H1 (cell line): ENCODE results near the gene TAF12. TPM values are rescaled to one million over a fixed set of nuclear protein-coding genes. Genes with fewer than 3 reads are reported as not detected.

Experiments used
- CTCF ChIA-PET: fragments of 300-600 bp; sonication (Branson Sonifier 250); formaldehyde crosslinking; loops from one replicate; lab custom pipeline; 2021; ENCODE audit not compliant: partially characterized antibody; lab: Charles Lee
- POLR2A ChIA-PET: fragments of 300-600 bp; sonication (Branson Sonifier 250); formaldehyde crosslinking; loops from one replicate; lab custom pipeline; 2021; ENCODE audit warnings: inconsistent platforms; ENCODE audit not compliant: partially characterized antibody; lab: Charles Lee
- DNase-seq, 2 experiments: peaks; one replicate each; pipeline versions ENCODE4 v3.0.0 to v3.0.0-alpha.2; 2010 to 2022; ENCODE audit warnings: low spot score in 2 of 2, low read depth in 1 of 2, mixed read lengths in 1 of 2
- FAIRE-seq: peaks from 2 replicates; lab custom pipeline; 2011; peaks lifted over from hg19 to GRCh38; lab: Jason Lieb, UNC
- H2AFZ ChIP-seq: 2 replicates; pipeline ENCODE4 v1.8.1; 2012; ENCODE audit warnings: low read length, inconsistent platforms
- H2AK5ac ChIP-seq: 2 replicates; pipeline ENCODE4 v1.6.1; 2013; ENCODE audit warnings: low read depth, low read length
- H2BK120ac ChIP-seq: replicated peaks from 2 replicates; pipeline ENCODE3; 2013; ENCODE audit warnings: low read depth, low read length, inconsistent platforms
- H2BK12ac ChIP-seq: 2 replicates; pipeline ENCODE4 v1.6.1; 2013; ENCODE audit warnings: low read depth, low read length
- H2BK15ac ChIP-seq: 2 replicates; pipeline ENCODE4 v1.6.1; 2013; ENCODE audit warnings: low read length
- H2BK20ac ChIP-seq: 2 replicates; pipeline ENCODE4 v1.6.1; 2013; ENCODE audit warnings: low read length
- H2BK5ac ChIP-seq: 2 replicates; pipeline ENCODE4 v1.6.1; 2013; ENCODE audit warnings: low read depth, low read length
- H3K14ac ChIP-seq: 2 replicates; pipeline ENCODE4 v1.6.1; 2013; ENCODE audit warnings: inconsistent platforms; ENCODE audit not compliant: insufficient read length
- H3K18ac ChIP-seq: 2 replicates; pipeline ENCODE4 v1.6.1; 2013; ENCODE audit warnings: low read length; ENCODE audit errors: extremely low read depth
- H3K23ac ChIP-seq: 2 replicates; pipeline ENCODE4 v1.6.1; 2013; ENCODE audit warnings: inconsistent platforms; ENCODE audit not compliant: insufficient read length
- H3K23me2 ChIP-seq: 2 replicates; pipeline ENCODE4 v1.6.1; 2013; ENCODE audit warnings: low read depth, low read length
- H3K27ac ChIP-seq: 2 replicates; pipeline ENCODE4 v1.6.1; 2011; ENCODE audit warnings: low read depth, low read length, inconsistent platforms
- H3K27me3 ChIP-seq, 4 experiments: replicated peaks in 1 of 4; 1 replicate in 1 of 4; 2 replicates in 3 of 4; pipeline versions ENCODE4 v1.6.1 to v1.8.1; 2011 to 2013; ENCODE audit warnings: low read length in 3 of 4, mild to moderate bottlenecking in 3 of 4, inconsistent platforms in 2 of 4, mixed read lengths in 2 of 4, moderate library complexity in 1 of 4; ENCODE audit not compliant: control insufficient read depth in 3 of 4, insufficient read depth in 3 of 4; ENCODE audit errors: extremely low read depth in 1 of 4
- H3K36me3 ChIP-seq, 4 experiments: 2 replicates each; pipeline versions ENCODE4 v1.6.1 to v1.8.1; 2011 to 2013; ENCODE audit warnings: mild to moderate bottlenecking in 4 of 4, low read length in 3 of 4, moderate library complexity in 2 of 4, control low read depth in 1 of 4, inconsistent platforms in 1 of 4; ENCODE audit not compliant: insufficient read depth in 4 of 4, control insufficient read depth in 2 of 4
- H3K4ac ChIP-seq: replicated peaks from 2 replicates; pipeline ENCODE3; 2013; ENCODE audit warnings: low read length, low read depth, mixed read lengths, inconsistent platforms; ENCODE audit not compliant: insufficient read length
- H3K4me1 ChIP-seq, 4 experiments: replicated peaks in 1 of 4; 1 replicate in 1 of 4; 2 replicates in 3 of 4; pipeline versions ENCODE4 v1.6.1 to v1.8.1; 2011 to 2013; ENCODE audit warnings: low read length in 3 of 4, inconsistent platforms in 2 of 4, mixed read lengths in 1 of 4; ENCODE audit not compliant: insufficient read depth in 4 of 4, control insufficient read depth in 3 of 4
- H3K4me2 ChIP-seq, 2 experiments: 2 replicates each; pipeline versions ENCODE4 v1.6.1 to v1.8.1; 2011 to 2013; ENCODE audit warnings: low read depth in 2 of 2, low read length in 2 of 2, control low read depth in 1 of 2, inconsistent platforms in 1 of 2, mild to moderate bottlenecking in 1 of 2; ENCODE audit not compliant: insufficient read depth in 1 of 2
- H3K4me3 ChIP-seq, 4 experiments: fragments of 200-600, 300-600 bp in 1 of 4; sonication (generic), shearing (Covaris generic), sonication (Bioruptor Twin) in 1 of 4; 2 replicates each; pipeline versions ENCODE4 v1.5.1 to v1.8.1; 2011 to 2016; ENCODE audit warnings: low read length in 4 of 4, low read depth in 3 of 4, control low read depth in 2 of 4, inconsistent platforms in 2 of 4, mild to moderate bottlenecking in 2 of 4, mixed read lengths in 1 of 4, moderate library complexity in 1 of 4; ENCODE audit not compliant: insufficient read depth in 2 of 4; ENCODE audit errors: extremely low read depth in 1 of 4
- H3K56ac ChIP-seq: replicated peaks from 2 replicates; pipeline ENCODE3; 2013; ENCODE audit warnings: low read depth, mild to moderate bottlenecking, mixed read lengths, low read length, inconsistent platforms; ENCODE audit not compliant: insufficient read length
- H3K79me1 ChIP-seq: 2 replicates; pipeline ENCODE4 v1.6.1; 2013; ENCODE audit warnings: low read depth, low read length, control low read depth
- H3K79me2 ChIP-seq, 2 experiments: 2 replicates each; pipeline versions ENCODE4 v1.6.1 to v1.8.1; 2012 to 2013; ENCODE audit warnings: low read length in 2 of 2, mild to moderate bottlenecking in 2 of 2, inconsistent platforms in 1 of 2; ENCODE audit not compliant: insufficient read depth in 2 of 2, control insufficient read depth in 1 of 2
- H3K9ac ChIP-seq, 4 experiments: replicated peaks in 1 of 4; 1 replicate in 1 of 4; 2 replicates in 3 of 4; pipeline versions ENCODE4 v1.6.1 to v1.8.1; 2011 to 2013; ENCODE audit warnings: low read depth in 3 of 4, low read length in 3 of 4, control low read depth in 2 of 4, mild to moderate bottlenecking in 2 of 4, moderate library complexity in 2 of 4, inconsistent platforms in 1 of 4; ENCODE audit errors: extremely low read depth in 1 of 4
- H3K9me3 ChIP-seq, 2 experiments: 2 replicates each; pipeline versions ENCODE4 v1.6.1 to v1.8.1; 2012 to 2013; ENCODE audit warnings: mild to moderate bottlenecking in 2 of 2, moderate library complexity in 2 of 2, control low read depth in 1 of 2, inconsistent platforms in 1 of 2, low read depth in 1 of 2, low read length in 1 of 2, mixed read lengths in 1 of 2; ENCODE audit not compliant: insufficient read depth in 2 of 2
- H4K20me1 ChIP-seq, 2 experiments: replicated peaks in 1 of 2; 2 replicates each; pipeline versions ENCODE3 to v1.8.1; 2011 to 2013; ENCODE audit warnings: inconsistent platforms in 2 of 2, low read length in 2 of 2, mild to moderate bottlenecking in 1 of 2; ENCODE audit not compliant: insufficient read depth in 2 of 2, control insufficient read depth in 1 of 2
- H4K5ac ChIP-seq: 2 replicates; pipeline ENCODE4 v1.6.1; 2013; ENCODE audit warnings: low read length, low read depth, mixed read lengths, inconsistent platforms; ENCODE audit not compliant: insufficient read length
- H4K8ac ChIP-seq: 2 replicates; pipeline ENCODE4 v1.8.0; 2013; ENCODE audit warnings: mild to moderate bottlenecking, moderate library complexity, low read length, inconsistent platforms; ENCODE audit not compliant: insufficient read depth; ENCODE audit errors: extremely low read depth
- H4K91ac ChIP-seq: replicated peaks from 2 replicates; pipeline ENCODE3; 2013; ENCODE audit warnings: low read length, mixed read lengths, inconsistent platforms; ENCODE audit not compliant: insufficient read length
- ASH2L ChIP-seq: fragments of 200-600, 300-600 bp; sonication (generic); IDR thresholded peaks from one replicate; pipeline ENCODE4 v1.7.1; 2017; ENCODE audit warnings: low read length
- EGR1 ChIP-seq: IDR thresholded peaks from 2 replicates; pipeline ENCODE4 v1.6.1; 2011; ENCODE audit warnings: low read depth, low read length, borderline replicate concordance
- GABPA ChIP-seq: IDR thresholded peaks from 2 replicates; pipeline ENCODE4 v1.6.1; 2011; ENCODE audit warnings: mild to moderate bottlenecking, low read length, moderate library complexity, borderline replicate concordance; ENCODE audit not compliant: insufficient read depth
- GTF2F1 ChIP-seq: IDR thresholded peaks from 2 replicates; pipeline ENCODE4 v1.6.1; 2012; ENCODE audit warnings: low read depth, low read length, improper control_type of control experiment, borderline replicate concordance
- PHF8 ChIP-seq: fragments of 200-600 bp; sonication (generic); conservative IDR thresholded peaks from 2 replicates; pipeline ENCODE4 v1.7.1; 2012; ENCODE audit warnings: low read depth, mild to moderate bottlenecking, inconsistent platforms, low read length, moderate library complexity
- TAF1 ChIP-seq: IDR thresholded peaks from 2 replicates; pipeline ENCODE4 v1.6.1; 2011; ENCODE audit warnings: mild to moderate bottlenecking, low read depth, low read length
- WGBS, 2 experiments: shearing (Covaris generic) in 1 of 2; methylation state at CpG; one replicate each; pipeline versions ENCODE4 v1.1.6 to v1.1.7; 2013 to 2015; ENCODE audit warnings: low lambda C conversion rate in 2 of 2, mixed read lengths in 2 of 2, inconsistent platforms in 1 of 2, low coverage in 1 of 2, missing lambda C conversion rate in 1 of 2; ENCODE audit not compliant: insufficient replicate concordance in 2 of 2, insufficient coverage in 1 of 2, insufficient read length in 1 of 2; ENCODE audit errors: extremely low coverage in 1 of 2, missing lambda C conversion rate in 1 of 2; 5-methylcytosine and 5-hydroxymethylcytosine counted together
- long read RNA-seq, 2 experiments: library from RNA in 1 of 2; library from capped mRNA in 1 of 2; stranded (forward); transcript quantifications; one replicate each; pipeline ENCODE4 v2.0.0, GENCODE V29; 2021; ENCODE audit warnings: inconsistent platforms in 1 of 2
- polyA minus RNA-seq, 3 experiments: library from RNA; depleted of rRNA, polyadenylated mRNA; stranded (reverse); fragments of >200 nt; gene quantifications; 1 replicate in 2 of 3; 2 replicates in 1 of 3; pipeline ENCODE4 v1.2.3, GENCODE V29; 2011
- polyA plus RNA-seq, 7 experiments: library from polyadenylated mRNA; depleted of rRNA in 3 of 7; stranded (reverse) in 5 of 7; unstranded in 2 of 7; fragments of >200 nt in 5 of 7; fragments of 200-250 nt in 2 of 7; gene quantifications; 1 replicate in 5 of 7; 2 replicates in 1 of 7; 4 replicates in 1 of 7; pipeline versions ENCODE4 v1.2.1 to v1.2.3, GENCODE V29; 2011 to 2013; ENCODE audit warnings: missing spikeins in 2 of 7, mixed read lengths in 2 of 7
- total RNA-seq: library from RNA; stranded (reverse); fragmentation: NEBNext Ultra II Directional; extraction: Animal tissue kit (Norgen Biotek cat#: 25700); gene quantifications from 2 replicates; pipeline ENCODE4 v1.2.1, GENCODE V29; 2021

The TAF12 gene, protein sequence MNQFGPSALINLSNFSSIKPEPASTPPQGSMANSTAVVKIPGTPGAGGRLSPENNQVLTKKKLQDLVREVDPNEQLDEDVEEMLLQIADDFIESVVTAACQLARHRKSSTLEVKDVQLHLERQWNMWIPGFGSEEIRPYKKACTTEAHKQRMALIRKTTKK
- total RNA-seq (23.7 and 27.2 TPM in 2 replicates), polyA plus RNA-seq (2011; rRNA removed) (16.3 and 25.1 TPM in 2 replicates), polyA minus RNA-seq (2011; rRNA and poly(A)+ RNA removed) (17.3 and 17.4 TPM in 2 replicates)
- polyA plus RNA-seq (2011; cell fraction: cytosol; rRNA removed), result 38.3 TPM
- polyA plus RNA-seq (2011; cell fraction: nucleus; rRNA removed), result 24.6 TPM
- polyA plus RNA-seq (2012, experiment 1 of 2), result 28.9 to 34.3 TPM (median 31.1 TPM) in 4 replicates
- polyA plus RNA-seq (2012, experiment 2 of 2), result 11.9 TPM
- polyA plus RNA-seq (2013, experiment 1 of 2), result 35.1 TPM
- polyA plus RNA-seq (2013, experiment 2 of 2), result 37.7 TPM
- 8.3 TPM for polyA minus RNA-seq (2011; cell fraction: cytosol; rRNA and poly(A)+ RNA removed)
- polyA minus RNA-seq (2011; cell fraction: nucleus; rRNA and poly(A)+ RNA removed), result 6.3 TPM
- long read RNA-seq, experiment 1, transcript TAF12-202 (6 exons, 1,334 nt), result major isoform, 11 of 16 reads
- long read RNA-seq, experiment 1, partial matches to known transcripts, result 5 of 16 reads
- long read RNA-seq, experiment 1, other reads (novel, unspliced or antisense), result 0 of 16 reads
- long read RNA-seq, experiment 2, transcript TAF12-202 (6 exons, 1,334 nt), result major isoform, 29 of 38 reads
- long read RNA-seq, experiment 2, partial matches to known transcripts, result 0 of 38 reads
- long read RNA-seq, experiment 2, other reads (novel, unspliced or antisense), result 5 of 38 reads

DNA sequence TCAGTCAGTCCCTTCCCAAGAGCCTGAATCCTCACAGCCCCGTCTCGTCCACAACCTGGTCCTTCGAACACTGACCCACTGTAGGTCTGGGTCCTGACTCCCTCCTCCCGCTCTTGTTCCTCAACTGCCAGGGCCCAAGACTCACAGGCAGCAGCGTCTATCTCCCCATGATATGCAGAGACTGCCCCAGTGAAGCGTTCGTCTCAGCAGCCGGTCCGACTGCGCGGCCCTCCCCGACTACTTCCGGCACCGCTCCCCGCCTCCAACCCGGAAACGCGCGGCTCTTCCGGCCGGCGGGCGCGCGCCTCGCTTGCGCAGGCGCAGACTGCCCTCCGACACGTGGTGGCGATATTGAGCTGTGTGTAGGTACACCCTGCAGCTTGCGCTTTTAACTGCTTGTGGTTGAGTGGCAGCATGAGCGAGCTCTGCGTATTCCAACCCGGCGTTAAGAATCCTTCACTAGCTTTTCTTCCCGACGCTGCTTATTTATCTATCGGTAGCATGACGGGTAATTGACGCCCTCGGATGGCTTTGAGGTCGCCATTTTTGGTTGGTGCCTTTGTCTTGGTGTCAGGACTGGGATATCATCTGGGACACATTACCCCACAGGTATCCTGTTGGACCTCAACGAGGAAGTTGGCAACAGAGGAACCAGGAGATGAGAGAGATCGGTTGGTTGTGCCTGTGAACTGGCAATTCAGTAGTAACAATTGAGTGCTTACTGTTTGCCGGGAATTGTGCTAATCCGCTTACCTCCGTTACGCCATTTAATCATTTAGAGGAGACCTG, at the start of gene TAF12:
Gene TAF12 (minus strand): TSS at position 221 of the 789 bp plus-strand sequence. CDS start 20,986 bp downstream, outside the sequence.
- H3K18ac ChIP-seq, result peak within 1 kb of the TSS; percentile 97
- peak within 1 kb of the TSS; percentile 67 to 90 for H3K4me2 ChIP-seq
- no peaks in the 10 kb centered on the region for H3K9me3 ChIP-seq
- H3K9ac ChIP-seq, result peak within 1 kb of the TSS; percentile 83 to 91 (median 88)
- H3K79me1 ChIP-seq, result no peaks in the 10 kb centered on the region
- peaks cover 0 to 5% (median 4%) of the 10 kb centered on the region in 4 experiments; a peak in 3 of 7 replicates for H3K4me1 ChIP-seq
- no peaks in the 10 kb centered on the region for H3K36me3 ChIP-seq
- peaks cover 0 to 7% of the 10 kb centered on the region in 2 experiments; a peak in 2 of 4 replicates for H3K79me2 ChIP-seq
- H3K14ac ChIP-seq, result no peak within 1 kb of the TSS
- H4K5ac ChIP-seq, result peak within 1 kb of the TSS; percentile 95
- FAIRE-seq, result no peak
- H3K4me3 ChIP-seq, result peak within 1 kb of the TSS; percentile 73 to 95 (median 86)
- peak within 1 kb of the TSS; percentile 75; the same call in 1 of the 2 replicates for H2BK20ac ChIP-seq
- H4K91ac ChIP-seq, result peak within 1 kb of the TSS; percentile 99
- H4K20me1 ChIP-seq, result no peaks in the 10 kb centered on the region
- peak within 1 kb of the TSS; percentile 87 for H2AFZ ChIP-seq
- H2BK12ac ChIP-seq, result peak within 1 kb of the TSS; percentile 77
- H3K23me2 ChIP-seq, result peaks cover 6% of the 10 kb centered on the region
- peak within 1 kb of the TSS; percentile 84 for H3K27ac ChIP-seq
- H3K56ac ChIP-seq, result peak within 1 kb of the TSS; percentile 52
- WGBS, 2 experiments, result 8% methylated on average over 47 of the region's 49 CpGs; no CpG with 5 or more reads in 1 of the 2 experiments
- peak within 1 kb of the TSS; percentile 83 for H2BK5ac ChIP-seq
- no peak within 1 kb of the TSS for H2AK5ac ChIP-seq
- peak within 1 kb of the TSS; percentile 98 for H2BK120ac ChIP-seq
- H3K4ac ChIP-seq, result peak within 1 kb of the TSS; percentile 99
- H3K23ac ChIP-seq, result no peak within 1 kb of the TSS
- ChIA-PET POLR2A (interaction anchor here (0.7 to 9.3 kb wide), 27 partner anchors 11 to 274 kb away, joined by 3 to 132 read pairs (median 4); partner anchors contain the start of genes GMEB1, PHACTR4, RCC1 and YTHDF2), CTCF (interaction anchor here (0.8 to 5.1 kb wide), 7 partner anchors 9 to 234 kb away, joined by 3 to 31 read pairs (median 4); partner anchors contain the start of gene YTHDF2)
- no peaks in the 10 kb centered on the region for H3K27me3 ChIP-seq
- H2BK15ac ChIP-seq, result peak within 1 kb of the TSS; percentile 53; the same call in 1 of the 2 replicates
- peak; percentile 87 to 92 for DNase-seq
- H4K8ac ChIP-seq, result peak within 1 kb of the TSS; percentile 91; the same call in 1 of the 2 replicates
- peak; percentile 81 for TF ChIP-seq EGR1
- TF ChIP-seq GABPA, result peak; percentile 96
- peak; percentile 88 for TF ChIP-seq ASH2L
- TF ChIP-seq PHF8, result peak; percentile 96
- TF ChIP-seq TAF1, result peak; percentile 96
- TF ChIP-seq GTF2F1, result peak; percentile 82; the same call in 1 of the 2 replicates
